ENCODE data around the gene PTPRM.

Gene PTPRM

DNA sequence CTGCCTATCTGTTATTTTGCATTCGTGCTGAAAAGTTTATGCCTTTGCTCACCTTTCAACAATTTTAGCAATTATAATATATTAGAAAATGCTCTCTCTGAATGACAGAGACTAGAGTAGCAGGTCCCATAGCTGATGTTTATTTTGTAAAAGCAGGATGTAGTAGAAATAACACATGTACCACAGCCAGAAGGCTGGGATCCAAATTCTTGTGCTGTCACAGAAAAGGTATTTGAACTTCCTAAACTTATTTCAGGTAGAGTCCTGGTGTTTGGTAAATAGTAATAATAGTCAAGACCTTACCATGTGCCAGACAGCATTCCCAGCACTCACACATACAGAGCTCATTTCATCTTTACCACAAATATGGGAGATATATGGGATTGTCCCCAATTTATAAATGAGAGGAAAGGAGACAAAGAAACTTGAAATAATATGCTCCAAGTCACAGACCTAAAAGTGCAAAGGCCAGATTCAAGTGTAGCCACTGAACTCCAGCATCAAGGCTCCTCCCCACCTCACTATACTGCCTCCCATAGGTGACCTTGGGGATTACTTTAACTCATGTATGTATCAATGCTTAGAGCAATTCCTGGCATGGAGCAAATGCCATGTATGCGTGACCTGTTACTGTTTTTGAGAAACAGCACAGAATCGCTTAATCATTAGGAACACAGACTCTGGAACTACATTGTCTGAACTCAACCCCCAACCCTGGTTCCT lies 757.4 kb downstream of the PTPRM start:
- H3K9me3 ChIP-seq (ENCODE audit: insufficient read depth, low read length) = no peaks in the 10 kb centered on the region
- TF ChIP-seq EZH2phosphoT487 (conservative IDR thresholded peaks at IDR 0.05; ENCODE audit: low read length) = no peak
- TF ChIP-seq, protein P1, sequence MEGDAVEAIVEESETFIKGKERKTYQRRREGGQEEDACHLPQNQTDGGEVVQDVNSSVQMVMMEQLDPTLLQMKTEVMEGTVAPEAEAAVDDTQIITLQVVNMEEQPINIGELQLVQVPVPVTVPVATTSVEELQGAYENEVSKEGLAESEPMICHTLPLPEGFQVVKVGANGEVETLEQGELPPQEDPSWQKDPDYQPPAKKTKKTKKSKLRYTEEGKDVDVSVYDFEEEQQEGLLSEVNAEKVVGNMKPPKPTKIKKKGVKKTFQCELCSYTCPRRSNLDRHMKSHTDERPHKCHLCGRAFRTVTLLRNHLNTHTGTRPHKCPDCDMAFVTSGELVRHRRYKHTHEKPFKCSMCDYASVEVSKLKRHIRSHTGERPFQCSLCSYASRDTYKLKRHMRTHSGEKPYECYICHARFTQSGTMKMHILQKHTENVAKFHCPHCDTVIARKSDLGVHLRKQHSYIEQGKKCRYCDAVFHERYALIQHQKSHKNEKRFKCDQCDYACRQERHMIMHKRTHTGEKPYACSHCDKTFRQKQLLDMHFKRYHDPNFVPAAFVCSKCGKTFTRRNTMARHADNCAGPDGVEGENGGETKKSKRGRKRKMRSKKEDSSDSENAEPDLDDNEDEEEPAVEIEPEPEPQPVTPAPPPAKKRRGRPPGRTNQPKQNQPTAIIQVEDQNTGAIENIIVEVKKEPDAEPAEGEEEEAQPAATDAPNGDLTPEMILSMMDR (IDR thresholded peaks at IDR 0.05; ENCODE audit: insufficient read depth, low read length, poor library complexity, severe bottlenecking) = no peak
- H2AFZ ChIP-seq (ENCODE audit: low read depth, low read length, severe bottlenecking) = no peak overlapping the region

GRCh38 chr18:8326763-8327394 lies 759.8 kb downstream of the PTPRM start:
- no peak for TF ChIP-seq EZH2phosphoT487 (conservative IDR thresholded peaks at IDR 0.05; ENCODE audit: low read length)
- TF ChIP-seq, protein P1 (IDR thresholded peaks at IDR 0.05; ENCODE audit: insufficient read depth, low read length, poor library complexity, severe bottlenecking) = no peak
- Histone ChIP-seq H3K27ac (ENCODE audit: low read depth, low read length) (no peak overlapping the region), H3K4me2 (ENCODE audit: low read depth, low read length, poor library complexity, severe bottlenecking) (no peak overlapping the region), H3K79me2 (ENCODE audit: insufficient read depth, low read length) (no peaks in the 10 kb centered on the region), H2AFZ (ENCODE audit: low read depth, low read length, severe bottlenecking) (no peak overlapping the region), H3K9me2 (replicated peaks; ENCODE audit: insufficient read depth, low read length) (no peaks in the 10 kb centered on the region), H3F3A (ENCODE audit: insufficient read depth) (no peaks in the 10 kb centered on the region), H3K4me3 (ENCODE audit: insufficient read depth, low read length, poor library complexity, severe bottlenecking) (no peak overlapping the region), H3K9ac (ENCODE audit: low read length) (no peak overlapping the region), H3K36me3 (ENCODE audit: low read length) (no peaks in the 10 kb centered on the region), H3K9me3 (ENCODE audit: insufficient read depth, low read length) (no peaks in the 10 kb centered on the region), H4K20me1 (ENCODE audit: low read depth, low read length) (no peaks in the 10 kb centered on the region), H3K27me3 (ENCODE audit: low read length) (no peaks in the 10 kb centered on the region)

More for the DNA sequence above, 757.4 kb downstream of the PTPRM start:
- no peaks in the 10 kb centered on the region for H3K36me3 ChIP-seq (ENCODE audit: low read length)
- H3K9me2 ChIP-seq (replicated peaks; ENCODE audit: insufficient read depth, low read length) = no peaks in the 10 kb centered on the region
- no peaks in the 10 kb centered on the region for H3F3A ChIP-seq (ENCODE audit: insufficient read depth)
- H3K4me3 ChIP-seq (ENCODE audit: insufficient read depth, low read length, poor library complexity, severe bottlenecking) = no peak overlapping the region
- H3K27me3 ChIP-seq (ENCODE audit: low read length) = no peaks in the 10 kb centered on the region
- H3K9ac ChIP-seq (ENCODE audit: low read length) = no peak overlapping the region
- H4K20me1 ChIP-seq (ENCODE audit: low read depth, low read length) = no peaks in the 10 kb centered on the region
- no peaks in the 10 kb centered on the region for H3K79me2 ChIP-seq (ENCODE audit: insufficient read depth, low read length)
- no peak overlapping the region for H3K4me2 ChIP-seq (ENCODE audit: low read depth, low read length, poor library complexity, severe bottlenecking)
- H3K27ac ChIP-seq (ENCODE audit: low read depth, low read length) = no peak overlapping the region

DNA sequence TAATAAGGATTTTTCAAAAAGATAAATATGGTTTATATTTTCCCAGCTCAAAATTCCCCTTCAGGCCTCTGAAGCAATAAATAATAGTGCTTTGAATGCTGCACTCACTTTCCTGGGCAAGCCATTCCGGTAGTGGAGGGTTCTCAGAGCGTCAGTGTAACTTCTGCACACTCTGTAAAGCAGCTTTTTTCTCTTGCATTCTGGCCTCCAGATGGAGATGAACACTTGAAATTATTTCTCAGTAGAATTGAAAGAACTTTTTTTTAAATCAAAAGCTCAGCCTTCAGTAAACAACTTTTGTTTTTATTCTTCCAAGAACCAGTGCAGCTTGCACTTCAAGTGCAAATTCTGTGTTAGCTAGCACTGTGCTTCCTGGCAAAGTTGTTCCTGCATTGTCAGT lies 761.0 kb downstream of the PTPRM start:
- Histone ChIP-seq H3K79me2 (ENCODE audit: insufficient read depth, low read length) (no peaks in the 10 kb centered on the region), H3K27me3 (ENCODE audit: low read length) (no peaks in the 10 kb centered on the region), H3K27ac (ENCODE audit: low read depth, low read length) (no peak overlapping the region)

More for the DNA sequence above, 761.0 kb downstream of the PTPRM start:
- no peak for TF ChIP-seq EZH2phosphoT487 (conservative IDR thresholded peaks at IDR 0.05; ENCODE audit: low read length)
- TF ChIP-seq, protein P1 (IDR thresholded peaks at IDR 0.05; ENCODE audit: insufficient read depth, low read length, poor library complexity, severe bottlenecking) = no peak
- Histone ChIP-seq H3K9ac (ENCODE audit: low read length) (no peak overlapping the region), H3K36me3 (ENCODE audit: low read length) (no peaks in the 10 kb centered on the region), H3K9me2 (replicated peaks; ENCODE audit: insufficient read depth, low read length) (no peaks in the 10 kb centered on the region), H2AFZ (ENCODE audit: low read depth, low read length, severe bottlenecking) (no peak overlapping the region), H3K9me3 (ENCODE audit: insufficient read depth, low read length) (no peaks in the 10 kb centered on the region), H4K20me1 (ENCODE audit: low read depth, low read length) (no peaks in the 10 kb centered on the region), H3K4me2 (ENCODE audit: low read depth, low read length, poor library complexity, severe bottlenecking) (no peak overlapping the region), H3K4me3 (ENCODE audit: insufficient read depth, low read length, poor library complexity, severe bottlenecking) (no peak overlapping the region), H3F3A (ENCODE audit: insufficient read depth) (no peaks in the 10 kb centered on the region)

All from SU-DHL-6 (cell line).